ENCODE results near the gene TIAM2. TPM values are rescaled to one million over a fixed set of nuclear protein-coding genes. Genes with fewer than 3 reads are reported as not detected.
A peak's percentile ranks its signal among the peaks of the same experiment; 100 is the strongest.
"Not testable (repeated sequence)": the region's sequence is repeated elsewhere in the genome, so short reads cannot be mapped to it uniquely, and the experiment has no call there.

Gene TIAM2
- total RNA-seq, 1 experiment from 2014 or later = 3.9 TPM

DNA sequence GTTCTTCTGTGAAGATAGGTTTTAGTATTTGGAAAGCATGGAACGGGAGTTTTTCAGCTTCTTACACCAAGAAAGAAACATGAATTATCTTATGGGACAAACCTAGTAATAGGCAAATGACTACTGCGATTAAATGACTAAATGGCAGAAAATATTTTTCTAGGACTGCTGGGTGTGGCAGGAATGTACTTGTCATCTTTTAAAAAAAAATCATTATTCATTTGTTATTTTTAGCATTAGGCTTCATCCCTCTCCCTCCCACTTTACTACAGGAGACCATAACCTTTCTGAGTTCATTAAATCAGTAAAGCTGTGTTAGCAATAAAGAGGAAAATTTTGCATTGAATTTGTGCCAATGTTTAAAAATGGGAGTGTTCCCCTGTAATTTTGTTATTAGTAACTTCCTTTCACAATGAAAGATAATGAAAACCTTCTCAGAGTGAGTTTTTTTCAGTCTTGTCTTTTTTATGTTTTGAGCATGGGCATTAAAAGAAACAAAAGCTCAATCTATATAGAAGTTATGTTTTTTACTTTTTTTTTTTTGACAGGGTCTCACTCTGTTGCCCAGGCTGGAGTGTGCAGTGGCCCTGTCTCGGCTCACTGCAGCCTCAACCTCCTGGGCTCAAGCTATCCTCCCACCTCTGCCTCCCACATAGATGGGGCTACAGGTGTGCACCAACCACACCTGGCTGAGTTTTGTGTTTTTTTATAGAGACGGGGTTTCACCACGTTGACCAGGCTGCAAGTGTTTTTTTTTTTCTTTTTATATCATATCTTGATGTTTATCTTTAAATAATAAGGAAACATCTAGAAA is 163.1 kb downstream of the TIAM2 start:
- in situ Hi-C loops (cut with HindIII; ENCODE audit: low pct_unique_long_range_greater_than_20kb, low sequenced_read_pairs) = no loop called here
- no peak for DNase-seq (ENCODE audit: low read depth, low spot score)

GRCh38 chr6:155162682-155163081 is 167.6 kb downstream of the TIAM2 start:
- DNase-seq (ENCODE audit: low read depth, low spot score) = no peak
- in situ Hi-C loops (cut with HindIII; ENCODE audit: low pct_unique_long_range_greater_than_20kb, low sequenced_read_pairs) = no loop called here

DNA sequence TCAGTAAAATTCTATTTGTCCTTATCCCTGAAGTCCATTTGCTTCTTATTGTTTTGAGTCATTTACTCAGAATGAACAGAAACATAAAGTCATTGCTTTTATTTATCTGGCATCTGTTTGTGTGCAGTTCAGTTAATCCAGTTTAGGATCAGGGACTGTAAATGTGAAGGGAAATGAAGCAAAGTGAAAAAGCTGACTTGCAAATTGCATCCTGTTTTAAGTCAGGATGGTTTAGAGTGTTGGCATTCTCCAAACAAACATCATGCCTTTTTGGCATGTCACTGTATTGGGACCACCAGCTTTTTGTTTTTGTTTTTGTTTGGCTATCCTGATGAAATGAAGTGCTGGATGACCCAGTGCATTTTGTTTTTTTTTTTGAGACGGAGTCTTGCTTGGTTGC is 168.5 kb downstream of the TIAM2 start:
- in situ Hi-C loops (cut with HindIII; ENCODE audit: low pct_unique_long_range_greater_than_20kb, low sequenced_read_pairs) = no loop called here
- no peak for DNase-seq (ENCODE audit: low read depth, low spot score)

DNA sequence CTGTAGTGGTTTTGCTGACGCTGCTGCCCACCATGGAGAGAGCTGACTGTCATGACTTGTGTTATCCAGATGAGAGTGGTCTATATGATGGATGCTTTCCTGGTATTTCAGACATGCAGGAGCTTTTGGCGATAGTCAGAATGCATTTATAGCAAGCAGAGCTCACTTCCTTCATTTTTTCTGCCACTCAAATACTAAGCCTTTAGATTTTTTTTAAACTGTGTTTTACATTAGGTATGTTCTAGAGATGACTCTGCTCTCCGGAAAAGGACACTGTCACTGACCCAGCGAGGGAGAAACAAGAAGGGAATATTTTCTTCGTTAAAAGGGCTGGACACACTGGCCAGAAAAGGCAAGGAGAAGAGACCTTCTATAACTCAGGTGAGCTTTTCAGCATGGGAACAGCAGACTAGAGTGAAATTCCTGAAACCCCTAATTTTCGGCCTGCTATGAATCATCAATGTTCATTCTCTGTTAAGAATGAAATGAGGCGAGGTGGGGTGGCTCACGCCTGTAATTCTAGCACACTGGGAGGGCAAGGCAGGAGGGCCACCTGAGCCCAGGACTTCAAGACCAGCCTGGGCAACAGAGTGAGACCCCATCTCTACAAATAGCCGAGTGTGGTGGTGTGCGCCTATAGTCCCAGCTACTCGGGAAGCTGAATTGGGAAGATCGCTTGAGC is 170.1 kb downstream of the TIAM2 start:
- DNase-seq (ENCODE audit: low read depth, low spot score) = no peak
- in situ Hi-C loops (cut with HindIII; ENCODE audit: low pct_unique_long_range_greater_than_20kb, low sequenced_read_pairs) = no loop called here

GRCh38 chr6:155170519-155170918 is 175.4 kb downstream of the TIAM2 start:
- DNase-seq (ENCODE audit: low read depth, low spot score) = no peak
- in situ Hi-C loops (cut with HindIII; ENCODE audit: low pct_unique_long_range_greater_than_20kb, low sequenced_read_pairs) = no loop called here

DNA sequence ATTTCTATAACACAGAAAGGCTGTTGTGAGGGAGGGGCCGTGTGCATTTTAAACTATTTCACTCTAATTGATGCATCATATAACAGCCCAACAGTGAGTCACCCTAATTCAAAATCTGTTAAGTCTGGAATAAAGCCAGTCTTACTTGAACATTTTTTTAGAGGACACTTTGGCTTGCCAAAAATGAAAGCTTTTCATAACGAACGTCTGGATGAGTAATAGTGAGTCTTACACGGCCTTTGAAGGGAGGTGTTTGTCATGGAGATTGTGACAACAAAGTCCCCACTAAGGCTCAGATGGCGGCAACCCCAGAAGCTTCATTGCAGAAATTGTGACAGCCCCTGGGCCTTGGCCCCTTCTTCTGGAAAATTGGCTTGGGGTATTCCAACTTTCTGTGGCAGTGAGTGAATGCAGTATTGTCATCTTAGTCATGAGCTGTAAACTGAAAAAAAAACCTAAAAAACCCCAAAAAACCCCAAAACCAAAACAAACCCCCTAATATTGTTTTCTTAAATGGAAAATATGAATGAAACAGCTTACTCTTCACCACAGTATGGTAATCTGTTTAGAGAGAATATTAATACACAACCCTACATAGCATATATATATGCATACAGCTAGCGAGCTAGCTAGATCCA is 176.1 kb downstream of the TIAM2 start:
- in situ Hi-C loops (cut with HindIII; ENCODE audit: low pct_unique_long_range_greater_than_20kb, low sequenced_read_pairs) = no loop called here
- no peak for DNase-seq (ENCODE audit: low read depth, low spot score)

DNA sequence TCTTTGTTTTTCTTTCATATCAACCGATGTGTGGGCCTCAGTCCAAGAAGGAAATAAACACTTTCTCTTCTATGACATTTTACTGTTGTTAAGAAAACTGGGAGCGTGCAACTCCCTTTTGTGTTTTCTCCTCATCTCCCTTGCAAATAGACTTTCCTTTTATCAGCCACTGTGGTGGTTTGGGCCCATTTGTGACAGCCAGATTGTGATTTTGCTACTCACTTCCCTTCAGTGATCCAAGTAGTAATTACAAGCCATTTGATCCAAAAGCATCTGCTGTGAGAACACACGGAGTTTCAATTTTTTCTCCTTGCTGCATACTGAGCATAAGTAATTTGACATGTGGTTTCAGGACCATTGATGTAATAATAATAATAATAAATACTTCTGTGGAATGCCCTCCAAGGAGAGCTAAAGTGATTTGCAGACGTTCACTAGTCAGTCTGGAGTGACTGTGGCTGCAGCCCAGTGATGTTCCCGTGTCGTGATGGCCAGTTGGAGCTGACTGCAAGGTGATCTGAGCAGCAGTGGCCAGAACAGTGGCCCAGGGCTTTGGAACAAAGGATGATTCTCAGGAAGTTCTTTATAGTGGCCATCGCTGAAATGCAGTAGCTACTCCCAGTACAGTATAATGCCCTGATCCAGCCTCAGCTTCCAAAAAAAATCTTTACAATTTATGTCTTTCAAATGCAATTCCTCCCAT is 176.8 kb downstream of the TIAM2 start:
- in situ Hi-C loops (cut with HindIII; ENCODE audit: low pct_unique_long_range_greater_than_20kb, low sequenced_read_pairs) = no loop called here
- no peak for DNase-seq (ENCODE audit: low read depth, low spot score)

- in situ Hi-C loops (cut with HindIII; ENCODE audit: low pct_unique_long_range_greater_than_20kb, low sequenced_read_pairs) = no loop called here
- DNase-seq (ENCODE audit: low read depth, low spot score) = no peak
These were observed 178.4 kb downstream of the TIAM2 start for GRCh38 chr6:155173488-155173887.

- peak; percentile 85 for DNase-seq (ENCODE audit: low read depth, low spot score)
- in situ Hi-C loops (cut with HindIII; ENCODE audit: low pct_unique_long_range_greater_than_20kb, low sequenced_read_pairs) = no loop called here
These were observed 179.6 kb downstream of the TIAM2 start for GRCh38 chr6:155174576-155175211.

GRCh38 chr6:155177363-155177961 is 182.3 kb downstream of the TIAM2 start:
- peak; percentile 80 for DNase-seq (ENCODE audit: low read depth, low spot score)
- in situ Hi-C loops (cut with HindIII; ENCODE audit: low pct_unique_long_range_greater_than_20kb, low sequenced_read_pairs) = no loop called here

- in situ Hi-C loops (cut with HindIII; ENCODE audit: low pct_unique_long_range_greater_than_20kb, low sequenced_read_pairs) = no loop called here
- DNase-seq (ENCODE audit: low read depth, low spot score) = no peak
These were observed 186.4 kb downstream of the TIAM2 start for GRCh38 chr6:155181498-155181897.

DNA sequence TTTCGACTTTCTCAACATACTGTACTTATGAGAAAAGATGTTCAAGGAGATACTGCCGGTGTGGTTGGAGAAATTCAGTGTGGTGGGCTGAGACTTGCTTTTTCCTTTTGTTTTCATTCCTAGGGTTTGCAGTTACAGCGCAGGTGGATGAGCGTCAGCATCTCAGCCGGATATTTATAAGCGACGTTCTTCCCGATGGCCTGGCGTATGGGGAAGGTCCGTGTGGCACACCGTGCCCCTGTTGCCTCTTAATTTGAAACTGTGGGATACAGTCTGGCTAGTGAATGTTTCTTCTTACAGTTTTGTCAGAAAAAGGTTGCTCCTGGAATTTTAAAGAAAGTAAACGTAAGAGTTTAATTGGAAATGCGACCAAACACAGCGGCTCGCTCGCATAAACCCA is 187.0 kb downstream of the TIAM2 start:
- in situ Hi-C loops (cut with HindIII; ENCODE audit: low pct_unique_long_range_greater_than_20kb, low sequenced_read_pairs) = no loop called here

DNA sequence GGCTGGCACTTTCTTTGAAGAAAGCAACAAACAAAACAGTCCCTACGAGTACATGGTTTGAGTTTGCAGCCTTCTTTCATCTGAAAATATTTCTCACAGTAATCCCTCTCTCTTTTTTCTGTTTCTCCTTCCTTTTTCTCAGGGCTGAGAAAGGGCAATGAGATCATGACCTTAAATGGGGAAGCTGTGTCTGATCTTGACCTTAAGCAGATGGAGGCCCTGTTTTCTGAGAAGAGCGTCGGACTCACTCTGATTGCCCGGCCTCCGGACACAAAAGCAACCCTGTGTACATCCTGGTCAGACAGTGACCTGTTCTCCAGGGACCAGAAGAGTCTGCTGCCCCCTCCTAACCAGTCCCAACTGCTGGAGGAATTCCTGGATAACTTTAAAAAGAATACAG is 188.0 kb downstream of the TIAM2 start:
- DNase-seq (ENCODE audit: low read depth, low spot score) = no peak
- in situ Hi-C loops (cut with HindIII; ENCODE audit: low pct_unique_long_range_greater_than_20kb, low sequenced_read_pairs) = no loop called here

More for the DNA sequence above, 187.0 kb downstream of the TIAM2 start:
- DNase-seq (ENCODE audit: low read depth, low spot score) = no peak

DNA sequence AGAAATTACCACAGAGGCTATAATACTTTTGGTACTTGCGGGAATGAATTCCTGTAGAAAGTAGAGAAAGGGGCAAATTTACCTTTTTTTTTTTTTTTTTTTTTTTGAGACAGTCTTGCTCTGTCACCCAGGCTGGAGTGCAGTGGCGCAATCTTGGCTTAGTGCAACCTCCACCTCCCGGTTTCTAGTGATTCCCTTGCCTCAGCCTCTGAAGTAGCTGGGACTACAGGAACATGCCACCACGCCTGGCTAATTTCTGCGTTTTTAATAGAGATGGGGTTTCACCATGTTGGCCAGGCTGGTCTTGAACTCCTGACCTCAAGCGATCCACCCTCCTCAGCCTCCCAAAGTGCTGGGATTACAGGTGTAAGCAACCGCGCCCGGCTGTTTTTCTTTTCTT is 189.9 kb downstream of the TIAM2 start:
- DNase-seq (ENCODE audit: low read depth, low spot score); in situ Hi-C loops (cut with HindIII; ENCODE audit: low pct_unique_long_range_greater_than_20kb, low sequenced_read_pairs): not testable (repeated sequence)

DNA sequence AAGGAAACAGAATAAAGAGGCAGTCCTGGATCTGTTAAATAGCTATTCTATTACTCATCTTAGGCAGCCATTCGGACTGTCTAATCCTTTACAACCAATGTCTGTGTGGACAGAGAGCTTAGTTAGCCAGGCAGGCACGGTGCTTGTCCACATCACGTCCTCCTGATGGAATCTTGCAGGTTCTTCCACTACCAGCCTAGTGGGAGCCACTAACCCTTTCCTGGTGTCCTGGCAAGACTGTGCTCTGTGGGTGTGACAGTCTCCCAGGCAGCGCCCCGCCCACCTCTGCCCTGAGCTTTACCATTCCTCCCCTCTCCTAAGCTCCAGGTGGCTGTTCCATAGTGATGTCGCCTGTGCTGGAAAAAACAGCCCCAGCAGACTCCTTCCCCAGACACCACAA is 190.4 kb downstream of the TIAM2 start:
- in situ Hi-C loops (cut with HindIII; ENCODE audit: low pct_unique_long_range_greater_than_20kb, low sequenced_read_pairs) = no loop called here
- DNase-seq (ENCODE audit: low read depth, low spot score) = no peak

DNA sequence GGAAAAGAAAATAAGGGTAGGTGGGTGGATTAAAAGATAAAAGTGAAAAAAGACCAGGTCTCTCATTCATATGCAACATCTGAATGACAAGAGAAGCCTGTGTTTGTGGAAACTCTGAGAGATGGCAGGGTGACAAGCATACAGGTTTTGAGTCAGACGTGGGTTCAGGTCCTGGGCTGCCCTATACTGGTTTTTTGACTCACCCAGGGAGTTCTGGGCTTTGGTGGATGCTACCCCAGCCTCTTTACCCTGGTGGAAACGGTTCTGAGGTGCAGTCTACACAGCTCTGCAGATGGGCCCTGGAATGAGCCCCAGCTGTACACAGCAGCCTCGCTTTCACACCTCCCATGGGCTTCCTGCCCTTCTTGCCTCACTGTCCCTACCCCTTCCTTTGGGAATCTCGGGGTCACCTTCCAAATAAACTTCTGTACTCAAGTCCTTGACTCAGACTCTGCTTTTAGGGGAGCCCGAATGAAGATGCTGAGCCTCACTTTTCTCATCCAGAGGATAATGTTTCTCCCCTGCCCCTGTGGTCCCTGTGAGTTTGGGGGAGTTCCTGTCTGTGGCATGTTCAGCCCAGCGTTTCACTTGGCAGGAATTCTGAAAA is 191.0 kb downstream of the TIAM2 start:
- in situ Hi-C loops (cut with HindIII; ENCODE audit: low pct_unique_long_range_greater_than_20kb, low sequenced_read_pairs) = no loop called here
- no peak for DNase-seq (ENCODE audit: low read depth, low spot score)

DNA sequence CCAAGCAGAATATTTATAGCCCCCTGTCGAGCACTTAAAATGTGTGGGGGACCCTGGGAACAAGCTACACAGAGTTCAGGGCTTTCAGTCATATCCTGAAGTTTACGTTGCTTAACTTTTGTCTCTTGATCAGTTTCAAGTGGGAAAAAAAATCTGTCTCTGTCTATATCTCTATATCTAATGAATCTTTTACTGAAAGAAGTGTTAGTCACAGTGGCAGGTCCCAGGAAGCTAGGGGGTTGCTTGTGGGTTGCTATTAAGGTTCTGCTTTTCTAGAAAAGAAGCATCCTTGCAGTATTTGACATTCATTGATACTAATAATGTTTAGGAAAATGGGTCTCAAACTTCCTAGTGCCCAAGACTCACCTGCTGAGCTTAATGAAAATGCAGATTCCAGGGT is 192.0 kb downstream of the TIAM2 start:
- DNase-seq (ENCODE audit: low read depth, low spot score) = no peak
- in situ Hi-C loops (cut with HindIII; ENCODE audit: low pct_unique_long_range_greater_than_20kb, low sequenced_read_pairs) = no loop called here

All from SK-MEL-5 (cell line).